Fibroblast of mammary gland (primary cell): ENCODE results near the gene ST6GALNAC2.

Experiments
- DNase-seq: peaks from one replicate; pipeline ENCODE4 v3.0.0-alpha.2; 2010; ENCODE audit warnings: low read depth
- H3K4me3 ChIP-seq: 2 replicates; pipeline ENCODE4 v1.5.1; 2011; ENCODE audit warnings: low read depth, mild to moderate bottlenecking, low read length, moderate library complexity; ENCODE audit not compliant: control insufficient read depth
- TF ChIP-seq, protein P1 (sequence below): conservative IDR thresholded peaks from 2 replicates; pipeline ENCODE4 v1.5.1; 2011; ENCODE audit warnings: low read depth, low read length, inconsistent platforms; ENCODE audit not compliant: control insufficient read depth, insufficient read depth

The ST6GALNAC2 gene

DNA sequence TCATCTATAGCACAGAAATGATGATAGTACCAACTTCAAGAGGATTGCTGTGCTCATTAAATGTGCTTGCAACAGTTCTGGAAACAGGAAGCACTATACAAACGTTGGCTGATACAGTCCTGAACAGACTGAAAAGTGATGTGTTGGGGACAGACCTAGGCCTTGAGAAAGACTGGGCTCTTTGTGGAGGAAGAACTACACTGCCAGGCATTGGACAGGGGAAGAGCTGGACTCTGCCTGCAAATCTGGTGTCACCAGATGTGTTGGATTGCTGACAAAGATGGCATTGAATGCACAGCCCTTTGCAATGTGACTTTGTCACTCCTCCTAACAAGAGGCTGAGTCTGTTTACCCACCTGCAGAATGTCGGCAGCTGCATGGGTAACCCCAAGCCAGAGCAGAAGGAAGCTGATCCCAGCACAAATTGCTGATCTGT is 12.4 kb upstream of the ST6GALNAC2 start:
- TF ChIP-seq, protein P1, sequence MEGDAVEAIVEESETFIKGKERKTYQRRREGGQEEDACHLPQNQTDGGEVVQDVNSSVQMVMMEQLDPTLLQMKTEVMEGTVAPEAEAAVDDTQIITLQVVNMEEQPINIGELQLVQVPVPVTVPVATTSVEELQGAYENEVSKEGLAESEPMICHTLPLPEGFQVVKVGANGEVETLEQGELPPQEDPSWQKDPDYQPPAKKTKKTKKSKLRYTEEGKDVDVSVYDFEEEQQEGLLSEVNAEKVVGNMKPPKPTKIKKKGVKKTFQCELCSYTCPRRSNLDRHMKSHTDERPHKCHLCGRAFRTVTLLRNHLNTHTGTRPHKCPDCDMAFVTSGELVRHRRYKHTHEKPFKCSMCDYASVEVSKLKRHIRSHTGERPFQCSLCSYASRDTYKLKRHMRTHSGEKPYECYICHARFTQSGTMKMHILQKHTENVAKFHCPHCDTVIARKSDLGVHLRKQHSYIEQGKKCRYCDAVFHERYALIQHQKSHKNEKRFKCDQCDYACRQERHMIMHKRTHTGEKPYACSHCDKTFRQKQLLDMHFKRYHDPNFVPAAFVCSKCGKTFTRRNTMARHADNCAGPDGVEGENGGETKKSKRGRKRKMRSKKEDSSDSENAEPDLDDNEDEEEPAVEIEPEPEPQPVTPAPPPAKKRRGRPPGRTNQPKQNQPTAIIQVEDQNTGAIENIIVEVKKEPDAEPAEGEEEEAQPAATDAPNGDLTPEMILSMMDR = no peak
- no peak overlapping the region for H3K4me3 ChIP-seq

DNA sequence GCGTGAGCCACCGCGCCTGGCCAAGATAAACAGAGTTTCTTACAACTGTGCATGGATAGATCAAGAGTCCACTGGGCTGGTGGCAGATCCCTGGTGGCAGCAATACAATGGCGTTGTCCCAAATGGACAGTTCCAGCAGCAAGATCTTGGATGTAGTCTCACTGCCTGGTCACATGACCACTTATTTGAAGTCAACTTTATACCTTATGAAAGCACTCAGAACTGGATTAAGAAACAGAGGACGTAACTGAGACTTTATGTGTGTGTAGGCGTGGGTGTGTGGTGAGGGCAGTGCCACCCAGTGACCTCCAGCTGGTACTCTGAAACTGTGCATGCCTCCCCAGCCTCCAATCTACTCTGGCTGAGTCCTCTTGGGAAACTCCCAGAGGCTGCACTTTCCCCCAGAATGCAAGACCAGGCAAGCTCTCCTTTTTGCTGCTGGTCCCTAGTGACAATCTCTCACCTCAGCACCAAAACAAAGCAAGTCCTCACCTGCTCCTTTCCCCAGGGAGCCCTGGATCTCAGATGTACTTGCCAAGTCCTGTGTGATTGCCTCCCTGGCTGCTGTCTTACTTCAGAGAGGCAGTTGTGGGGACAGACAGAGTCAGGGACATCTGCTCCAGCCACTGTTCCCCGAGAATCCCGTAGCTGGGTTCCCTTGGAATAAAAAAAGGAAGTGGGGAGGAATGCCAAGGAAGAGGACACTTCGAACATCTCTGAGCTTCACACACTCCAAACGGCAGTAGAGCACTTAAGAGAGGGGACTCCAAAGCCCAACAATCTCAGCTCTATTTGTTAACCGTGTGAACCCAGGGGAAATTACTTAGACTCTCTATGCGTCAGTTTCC is 11.7 kb upstream of the ST6GALNAC2 start:
- TF ChIP-seq, protein P1 = no peak
- DNase-seq = no peak
- H3K4me3 ChIP-seq = no peak overlapping the region

More for the DNA sequence above, 12.4 kb upstream of the ST6GALNAC2 start:
- DNase-seq = no peak

- TF ChIP-seq, protein P1 = no peak
- H3K4me3 ChIP-seq = no peak overlapping the region
- DNase-seq = no peak
Observed at GRCh38 chr17:76594690-76595089, 9.0 kb upstream of the ST6GALNAC2 start.

DNA sequence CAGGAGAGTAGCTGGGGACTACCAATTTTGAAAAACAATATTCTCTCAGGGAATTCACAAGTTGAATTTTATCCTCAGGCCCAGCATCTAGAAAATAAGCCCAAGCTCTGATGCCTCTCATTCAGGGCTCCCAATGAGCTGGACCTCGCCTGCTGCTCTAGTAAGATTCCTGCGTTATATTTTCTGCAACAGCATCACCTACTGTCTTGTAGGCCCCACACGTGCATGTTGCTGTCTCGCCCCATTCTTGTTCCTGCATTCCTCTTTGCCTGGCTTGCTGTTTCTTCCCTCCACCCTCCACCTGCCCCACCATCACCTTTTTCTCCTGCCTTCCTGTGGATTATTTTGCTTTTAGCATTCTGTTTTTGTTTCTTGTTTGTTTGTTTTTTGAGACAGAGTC is 8.3 kb upstream of the ST6GALNAC2 start:
- TF ChIP-seq, protein P1 = no peak
- no peak for DNase-seq
- no peak overlapping the region for H3K4me3 ChIP-seq

DNA sequence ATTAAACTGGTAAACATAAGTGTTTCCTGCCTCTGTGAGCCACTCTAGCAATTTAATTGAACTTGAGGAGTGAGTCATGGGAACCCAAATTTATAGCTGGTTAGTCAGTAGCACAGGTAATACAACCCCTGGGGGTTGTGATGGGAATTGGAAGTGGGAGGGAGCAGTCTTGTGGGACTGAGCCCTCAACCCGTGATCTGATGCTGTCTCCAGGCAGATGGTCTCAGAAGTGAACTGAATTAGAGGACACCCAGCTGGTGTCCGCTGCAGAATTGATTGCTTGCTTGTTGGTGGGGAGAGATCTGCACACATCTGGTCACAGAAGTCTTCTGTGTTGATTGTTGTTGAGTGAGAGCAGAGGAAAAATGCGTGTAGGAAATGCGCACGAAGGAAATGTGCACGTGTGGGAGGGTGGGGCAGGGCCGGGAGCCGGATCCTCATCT is 7.7 kb upstream of the ST6GALNAC2 start:
- H3K4me3 ChIP-seq = no peak overlapping the region
- TF ChIP-seq, protein P1 = no peak
- DNase-seq = no peak

DNA sequence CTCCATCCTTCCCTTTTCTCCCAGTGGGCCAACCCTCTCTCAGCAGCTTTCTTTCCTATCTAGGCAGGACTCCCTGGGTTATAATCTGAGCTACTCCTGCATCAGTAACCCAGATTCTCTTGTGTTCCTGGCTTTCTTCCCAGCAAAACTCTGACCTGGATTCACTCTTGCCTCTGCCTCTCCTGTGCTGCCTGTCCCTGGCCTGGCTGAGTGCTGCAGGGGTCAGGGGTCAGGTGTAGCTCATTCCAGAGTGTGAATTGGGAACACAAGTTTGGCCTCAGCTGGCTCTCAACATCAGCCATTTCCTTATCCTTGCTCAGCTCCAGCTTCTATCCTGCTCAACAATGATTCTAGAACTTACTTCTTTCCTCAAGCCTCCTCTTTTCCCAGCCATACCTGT is 2.5 kb upstream of the ST6GALNAC2 start:
- H3K4me3 ChIP-seq = no peak overlapping the region
- TF ChIP-seq, protein P1 = no peak
- DNase-seq = no peak
